ENCODE results near the gene IL12A. TPM values are rescaled to one million over a fixed set of nuclear protein-coding genes. Genes with fewer than 3 reads are reported as not detected.
A peak's percentile ranks its signal among the peaks of the same experiment; 100 is the strongest.

The IL12A gene
- total RNA-seq, 4 donors from 2014 or later = 0.32 to 3.3 (median 0.85) TPM; not detected in 1

- WGBS, 2 donors (ENCODE audit: low coverage in 1 of 2) = 78 to 86% methylated on average over 3 to 5 of the region's 6 CpGs
- H3K36me3 ChIP-seq = no peaks in the 10 kb centered on the region
- ATAC-seq = no peak
- H3K27ac ChIP-seq = no peak overlapping the region
- H3K9me3 ChIP-seq = no peaks in the 10 kb centered on the region
- H3K4me1 ChIP-seq = peaks cover 0 to 7% (median 0%) of the 10 kb centered on the region in 3 donors
- no peak for TF ChIP-seq POLR2AphosphoS5 (IDR thresholded peaks at IDR 0.05)
- TF ChIP-seq, protein P1, sequence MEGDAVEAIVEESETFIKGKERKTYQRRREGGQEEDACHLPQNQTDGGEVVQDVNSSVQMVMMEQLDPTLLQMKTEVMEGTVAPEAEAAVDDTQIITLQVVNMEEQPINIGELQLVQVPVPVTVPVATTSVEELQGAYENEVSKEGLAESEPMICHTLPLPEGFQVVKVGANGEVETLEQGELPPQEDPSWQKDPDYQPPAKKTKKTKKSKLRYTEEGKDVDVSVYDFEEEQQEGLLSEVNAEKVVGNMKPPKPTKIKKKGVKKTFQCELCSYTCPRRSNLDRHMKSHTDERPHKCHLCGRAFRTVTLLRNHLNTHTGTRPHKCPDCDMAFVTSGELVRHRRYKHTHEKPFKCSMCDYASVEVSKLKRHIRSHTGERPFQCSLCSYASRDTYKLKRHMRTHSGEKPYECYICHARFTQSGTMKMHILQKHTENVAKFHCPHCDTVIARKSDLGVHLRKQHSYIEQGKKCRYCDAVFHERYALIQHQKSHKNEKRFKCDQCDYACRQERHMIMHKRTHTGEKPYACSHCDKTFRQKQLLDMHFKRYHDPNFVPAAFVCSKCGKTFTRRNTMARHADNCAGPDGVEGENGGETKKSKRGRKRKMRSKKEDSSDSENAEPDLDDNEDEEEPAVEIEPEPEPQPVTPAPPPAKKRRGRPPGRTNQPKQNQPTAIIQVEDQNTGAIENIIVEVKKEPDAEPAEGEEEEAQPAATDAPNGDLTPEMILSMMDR (IDR thresholded peaks at IDR 0.05) = no peak
- no peak for TF ChIP-seq POLR2A (IDR thresholded peaks at IDR 0.05)
- TF ChIP-seq EP300 (IDR thresholded peaks at IDR 0.05) = no peak
- no peak overlapping the region for H3K4me3 ChIP-seq
- H3K27me3 ChIP-seq = no peaks in the 10 kb centered on the region
Observed at GRCh38 chr3:159977295-159977694, 11.3 kb upstream of the IL12A start.

GRCh38 chr3:159978353-159978752, 10.3 kb upstream of the IL12A start:
- peak overlapping the region in 2 of 4 donors; percentile 8 to 22 for H3K27ac ChIP-seq
- H3K9me3 ChIP-seq = no peaks in the 10 kb centered on the region
- H3K36me3 ChIP-seq = no peaks in the 10 kb centered on the region
- peaks cover 0 to 7% (median 0%) of the 10 kb centered on the region in 3 donors for H3K4me1 ChIP-seq
- no peaks in the 10 kb centered on the region for H3K27me3 ChIP-seq
- WGBS, 2 donors (ENCODE audit: low coverage in 1 of 2) = 9 to 22% methylated on average over 3 of the region's 3 CpGs
- H3K4me3 ChIP-seq = no peak overlapping the region
- no peak for ATAC-seq
- no peak for TF ChIP-seq EP300 (IDR thresholded peaks at IDR 0.05)
- no peak for TF ChIP-seq POLR2AphosphoS5 (IDR thresholded peaks at IDR 0.05)
- TF ChIP-seq POLR2A (IDR thresholded peaks at IDR 0.05) = no peak
- TF ChIP-seq, protein P1 (IDR thresholded peaks at IDR 0.05) = no peak

DNA sequence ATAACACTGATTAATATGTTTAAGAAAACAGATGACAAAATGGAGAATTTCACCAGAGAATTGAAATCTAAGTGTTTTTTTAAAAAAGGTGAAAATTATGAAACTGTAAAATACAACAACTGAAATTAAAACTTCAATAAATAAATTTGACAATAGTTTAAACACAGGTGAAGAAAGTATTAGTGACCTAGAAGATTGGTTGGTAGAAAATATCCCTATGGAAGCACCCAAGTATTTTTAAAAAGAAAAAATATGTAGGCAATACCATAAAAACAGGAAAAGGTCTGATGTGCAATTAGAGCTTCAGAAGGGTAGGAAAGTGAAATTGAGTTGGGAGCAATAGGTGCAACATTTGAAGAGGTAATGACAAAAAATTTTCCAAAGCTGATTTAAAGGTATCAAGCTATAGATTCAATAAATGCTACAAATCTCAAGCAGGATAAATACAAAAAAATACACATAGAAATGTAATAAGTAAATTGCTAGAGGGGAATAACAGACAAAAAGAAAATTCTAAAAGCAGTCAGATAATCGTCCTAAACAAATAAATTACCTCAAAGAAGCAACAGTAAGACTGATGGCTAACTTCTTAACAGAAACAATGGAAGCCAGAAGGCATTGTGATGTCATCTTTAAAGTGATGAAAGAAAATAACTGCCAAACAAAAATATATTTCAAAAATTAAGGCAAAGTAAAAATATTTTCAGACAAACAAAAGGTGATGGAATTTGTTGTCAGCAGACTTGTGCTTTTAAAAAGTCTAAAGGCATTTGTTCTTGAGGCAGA, 9.5 kb upstream of the IL12A start:
- WGBS, 2 donors (ENCODE audit: low coverage in 1 of 2) = 77 to 100% methylated on average over 1 of the region's 1 CpG
- H3K36me3 ChIP-seq = no peaks in the 10 kb centered on the region
- H3K4me1 ChIP-seq = peaks cover 0 to 7% (median 0%) of the 10 kb centered on the region in 3 donors
- TF ChIP-seq POLR2A (IDR thresholded peaks at IDR 0.05) (no peak), EP300 (IDR thresholded peaks at IDR 0.05) (no peak), POLR2AphosphoS5 (IDR thresholded peaks at IDR 0.05) (no peak)
- TF ChIP-seq, protein P1 (IDR thresholded peaks at IDR 0.05) = no peak
- H3K9me3 ChIP-seq = no peaks in the 10 kb centered on the region
- no peak overlapping the region for H3K4me3 ChIP-seq
- no peaks in the 10 kb centered on the region for H3K27me3 ChIP-seq
- H3K27ac ChIP-seq = no peak overlapping the region
- ATAC-seq = no peak

DNA sequence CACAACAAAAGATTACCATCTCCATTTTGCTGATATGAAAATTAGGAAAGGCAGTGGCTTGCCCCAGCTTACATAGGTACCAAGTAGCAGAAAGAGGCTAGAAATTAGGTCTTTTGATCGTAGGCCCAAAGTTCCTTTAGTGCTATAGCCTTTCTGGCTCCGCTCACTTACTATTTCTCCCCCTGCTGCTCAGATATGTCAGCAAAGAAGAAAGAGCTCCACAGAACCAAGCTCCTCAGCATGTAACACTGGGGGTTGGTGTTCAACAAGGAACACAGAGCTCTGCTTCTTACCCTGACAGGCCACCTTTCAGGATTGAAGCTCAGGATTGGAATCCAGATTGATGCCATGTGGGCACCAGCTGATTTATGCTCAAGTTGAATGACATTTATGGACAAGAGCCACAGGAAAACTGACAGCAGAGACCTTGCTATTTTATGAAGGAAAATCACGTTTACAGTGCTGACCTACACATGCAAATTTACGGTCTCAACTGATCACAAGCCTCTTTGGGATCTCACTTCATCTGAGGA, 6.1 kb upstream of the IL12A start:
- no peak for ATAC-seq

More for the DNA sequence above, 6.1 kb upstream of the IL12A start:
- H3K27me3 ChIP-seq = no peaks in the 10 kb centered on the region
- peaks cover 0 to 7% (median 0%) of the 10 kb centered on the region in 3 donors for H3K4me1 ChIP-seq
- TF ChIP-seq POLR2AphosphoS5 (IDR thresholded peaks at IDR 0.05) = no peak
- TF ChIP-seq POLR2A (IDR thresholded peaks at IDR 0.05) = no peak
- TF ChIP-seq, protein P1 (IDR thresholded peaks at IDR 0.05) = no peak
- TF ChIP-seq EP300 (IDR thresholded peaks at IDR 0.05) = no peak
- H3K27ac ChIP-seq = no peak overlapping the region
- H3K36me3 ChIP-seq = no peaks in the 10 kb centered on the region
- no peaks in the 10 kb centered on the region for H3K9me3 ChIP-seq
- WGBS, 2 donors (ENCODE audit: low coverage in 1 of 2) = 82 to 91% methylated on average over 4 of the region's 4 CpGs
- no peak overlapping the region for H3K4me3 ChIP-seq

All from gastroesophageal sphincter (tissue), 4 donors.